C4-2B (cell line): ENCODE measurements around the gene ARHGAP45.

Experiments used
- CTCF ChIP-seq: fragments of 450-650 bp; conservative IDR thresholded peaks from 2 replicates; pipeline ENCODE4 v1.5.1; 2017; ENCODE audit warnings: mild to moderate bottlenecking
- ZFX ChIP-seq: fragments of 450-650 bp; IDR thresholded peaks from 2 replicates; pipeline ENCODE4 v1.6.1; 2017

DNA sequence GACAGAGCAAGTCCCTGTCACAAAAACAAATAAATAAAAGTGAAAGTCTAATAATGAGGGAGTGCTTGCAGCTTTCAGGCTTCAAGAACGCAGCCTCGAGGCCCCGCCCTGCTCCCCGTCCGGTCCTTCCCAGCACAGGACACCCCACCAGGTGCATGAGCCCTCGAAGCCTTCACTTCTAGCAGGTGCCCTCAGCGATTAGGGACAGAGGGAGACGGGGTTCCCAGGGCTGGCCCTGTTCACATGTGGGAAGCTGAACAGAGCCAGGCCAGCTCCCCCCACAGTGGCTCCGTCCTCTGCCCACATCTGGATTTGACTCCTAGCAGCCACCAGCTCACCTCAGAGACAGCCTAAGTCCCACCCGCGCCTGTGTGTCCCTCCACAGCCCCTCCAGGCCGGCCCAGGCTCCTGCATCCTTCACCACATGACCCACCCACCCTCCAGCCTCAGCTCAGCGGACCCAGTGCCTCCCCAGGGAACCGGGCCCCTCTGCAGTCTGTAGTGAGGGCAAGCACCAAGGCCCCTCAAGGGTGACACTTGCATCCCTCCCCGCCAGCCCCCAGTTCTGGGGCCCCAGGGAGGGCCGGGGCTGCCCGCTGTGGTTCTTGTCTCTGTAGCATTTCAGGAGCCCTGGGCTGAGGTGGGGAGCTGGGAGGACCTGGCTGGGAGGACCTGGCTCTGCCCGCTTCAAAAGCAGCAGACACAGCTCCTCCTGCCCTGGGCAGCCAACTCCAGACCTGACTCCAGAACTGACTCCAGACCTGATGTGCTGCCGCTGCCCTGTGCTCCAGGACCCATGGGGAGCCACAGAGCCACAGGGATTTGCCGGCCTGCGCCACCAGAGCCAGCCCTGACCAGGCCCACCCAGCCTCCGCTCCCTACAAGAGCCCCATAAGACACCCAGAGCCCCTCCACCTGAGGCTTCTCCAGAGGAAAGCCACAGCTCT, 64.1 kb downstream of the ARHGAP45 start:
- TF ChIP-seq CTCF (no peak), ZFX (no peak)
